ENCODE measurements around the gene SH3GLB2. TPM values are rescaled to one million over a fixed set of nuclear protein-coding genes. Genes with fewer than 3 reads are reported as not detected.

SH3GLB2 gene
- total and polyA plus RNA-seq, 4 donors = 5.0 to 26.9 (median 18.3) TPM

Other genes with a start within 250 kb of the SH3GLB2 start
- 10 to 100 TPM in 1 of 2 donors, 1 to 10 TPM in 1; 6.3 to 11.7 TPM for gene TBC1D13, start 241.1 kb downstream of the SH3GLB2 start, total RNA-seq
- 1 to 10 TPM; 7.4 to 8.6 TPM for gene TBC1D13, start 241.1 kb downstream of the SH3GLB2 start, polyA plus RNA-seq
- gene ENDOG, start 209.8 kb downstream of the SH3GLB2 start, total RNA-seq = 10 to 100 TPM; 11.3 to 17.9 TPM
- 10 to 100 TPM; 12.2 to 25.0 TPM for gene ENDOG, start 209.8 kb downstream of the SH3GLB2 start, polyA plus RNA-seq
- 10 to 100 TPM in 1 of 2 donors, 1 to 10 TPM in 1; 9.0 to 13.7 TPM for gene SPOUT1, start 198.5 kb downstream of the SH3GLB2 start, total RNA-seq
- 10 to 100 TPM; 15.3 to 30.1 TPM for gene SPOUT1, start 198.5 kb downstream of the SH3GLB2 start, polyA plus RNA-seq
- gene KYAT1, start 146.4 kb downstream of the SH3GLB2 start, total RNA-seq = 1 to 10 TPM; 6.9 to 8.1 TPM
- gene KYAT1, start 146.4 kb downstream of the SH3GLB2 start, polyA plus RNA-seq = 1 to 10 TPM; 3.8 to 8.0 TPM
- 10 to 100 TPM; 15.8 to 22.8 TPM for gene LRRC8A, start 146.2 kb downstream of the SH3GLB2 start, total RNA-seq
- gene LRRC8A, start 146.2 kb downstream of the SH3GLB2 start, polyA plus RNA-seq = 10 to 100 TPM; 14.6 to 19.9 TPM
- 10 to 100 TPM in 1 of 2 donors, 1 to 10 TPM in 1; 9.2 to 28.4 TPM for gene PHYHD1, start 107.3 kb downstream of the SH3GLB2 start, total RNA-seq
- 10 to 100 TPM; 34.2 to 72.8 TPM for gene PHYHD1, start 107.3 kb downstream of the SH3GLB2 start, polyA plus RNA-seq
- 10 to 100 TPM; 10.0 to 13.4 TPM for gene DOLK, start 80.7 kb downstream of the SH3GLB2 start, total RNA-seq
- 10 to 100 TPM in 1 of 2 donors, 1 to 10 TPM in 1; 9.5 to 15.3 TPM for gene DOLK, start 80.7 kb downstream of the SH3GLB2 start, polyA plus RNA-seq
- 10 to 100 TPM; 31.4 to 34.7 TPM for gene NUP188, start 80.6 kb downstream of the SH3GLB2 start, total RNA-seq
- 1 to 10 TPM; 6.9 to 7.0 TPM for gene NUP188, start 80.6 kb downstream of the SH3GLB2 start, polyA plus RNA-seq
- gene MIGA2, start 8.3 kb upstream of the SH3GLB2 start, total RNA-seq = 10 to 100 TPM; 22.8 to 42.6 TPM
- gene MIGA2, start 8.3 kb upstream of the SH3GLB2 start, polyA plus RNA-seq = 10 to 100 TPM in 1 of 2 donors, 1 to 10 TPM in 1; 8.0 to 11.1 TPM
- gene DOLPP1, start 52.8 kb upstream of the SH3GLB2 start, total RNA-seq = 10 to 100 TPM; 15.3 to 15.6 TPM
- 10 to 100 TPM; 14.6 to 14.8 TPM for gene DOLPP1, start 52.8 kb upstream of the SH3GLB2 start, polyA plus RNA-seq
- 100 to 1,000 TPM in 1 of 2 donors, 10 to 100 TPM in 1; 33.8 to 121 TPM for gene CRAT, start 82.5 kb upstream of the SH3GLB2 start, total RNA-seq
- gene CRAT, start 82.5 kb upstream of the SH3GLB2 start, polyA plus RNA-seq = 100 to 1,000 TPM in 1 of 2 donors, 10 to 100 TPM in 1; 69.8 to 108 TPM
- gene PTPA, start 83.1 kb upstream of the SH3GLB2 start, total RNA-seq = 10 to 100 TPM; 27.6 to 42.6 TPM
- gene PTPA, start 83.1 kb upstream of the SH3GLB2 start, polyA plus RNA-seq = 10 to 100 TPM; 34.1 to 66.0 TPM
- gene IER5L, start 149.9 kb upstream of the SH3GLB2 start, total RNA-seq = 1 to 10 TPM; 1.9 to 3.0 TPM
- gene IER5L, start 149.9 kb upstream of the SH3GLB2 start, polyA plus RNA-seq = 1 to 10 TPM in 1 of 2 donors, under 1 TPM in 1; 0.40 to 3.3 TPM

All from liver (tissue), 4 donors.